ENCODE data around the gene MCC.

The MCC gene

DNA sequence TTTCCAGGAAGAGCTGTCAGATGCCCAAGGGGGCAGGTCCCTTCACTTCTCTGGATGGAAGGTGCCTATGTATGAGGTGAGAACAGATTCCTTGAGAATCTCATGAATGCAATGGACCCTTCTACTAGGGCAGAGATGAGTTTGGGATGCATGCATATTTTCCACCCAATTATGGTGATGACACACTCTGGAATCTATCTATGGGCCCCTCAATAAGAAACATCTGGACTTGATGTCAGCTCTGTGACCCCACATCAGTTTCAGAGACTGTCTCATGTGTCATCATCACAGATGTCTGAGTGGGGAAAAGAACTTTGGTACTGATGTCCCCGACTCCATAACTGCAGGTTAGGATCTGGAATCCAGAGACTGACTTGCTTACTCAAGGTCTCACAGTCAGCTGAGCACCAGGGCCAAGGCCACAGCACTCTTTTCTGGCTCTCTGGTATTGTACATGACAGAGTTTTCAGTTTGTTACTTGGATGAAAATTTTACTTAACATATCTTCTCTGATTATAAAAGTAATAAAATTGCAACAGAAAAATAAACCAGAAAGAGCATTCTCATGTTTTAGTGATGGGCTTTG is 334.6 kb downstream of the MCC start:
- DNase-seq (ENCODE audit: low read depth in 3 of 3, low spot score in 1 of 3): no peak

DNA sequence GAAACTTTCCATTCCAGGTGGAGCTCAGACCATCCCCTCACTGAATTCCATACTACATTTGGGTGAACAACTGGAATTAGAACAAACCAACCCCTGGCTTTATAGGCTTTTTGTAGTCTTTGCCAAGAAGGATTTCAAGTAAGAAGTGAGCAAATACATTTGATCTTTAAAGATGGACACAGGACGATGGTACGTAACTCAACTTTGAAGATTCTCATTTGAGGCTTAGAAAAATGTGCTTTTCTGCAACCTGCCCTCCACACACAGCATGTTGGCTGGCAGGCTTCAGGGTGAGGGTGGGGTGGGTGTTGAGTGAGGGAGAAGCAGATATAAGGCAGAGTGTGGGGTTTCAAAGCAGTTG is 335.9 kb downstream of the MCC start:
- DNase-seq (ENCODE audit: low read depth in 3 of 3, low spot score in 1 of 3): no peak

DNA sequence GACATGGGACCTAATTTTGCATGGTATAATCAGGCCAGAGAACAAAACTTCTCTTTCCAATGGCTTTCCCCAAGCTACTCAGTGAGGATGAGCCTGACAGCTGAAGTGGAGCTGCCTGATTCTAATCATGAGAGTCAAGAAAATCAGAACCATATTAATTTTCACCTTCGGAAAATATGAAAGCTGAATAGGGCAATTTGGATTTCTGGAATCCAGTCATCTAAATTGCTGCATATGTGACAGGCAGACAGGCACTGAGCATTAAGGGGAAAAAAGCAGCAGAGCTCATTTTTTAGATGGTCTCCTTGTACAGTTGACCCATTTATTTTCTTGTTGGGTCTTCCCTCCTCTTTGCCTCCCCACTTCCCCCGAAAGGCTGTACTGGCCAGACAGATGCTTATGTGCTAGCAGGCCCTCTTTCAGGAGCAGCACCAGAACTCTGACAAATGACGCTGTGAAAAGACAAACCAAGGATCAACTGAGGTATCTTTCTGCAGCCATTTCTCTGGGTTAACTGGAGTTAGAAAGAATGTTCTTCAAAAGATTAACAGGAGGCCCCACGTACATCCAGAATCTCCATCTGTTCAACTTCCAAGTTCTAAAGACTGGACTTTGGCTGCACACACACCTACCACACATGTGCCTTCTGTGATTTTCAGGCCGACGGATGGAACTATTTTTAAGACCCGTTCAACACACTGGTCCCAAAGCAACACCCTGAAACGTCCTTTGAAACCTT is 336.4 kb downstream of the MCC start:
- no peak for DNase-seq (ENCODE audit: low read depth in 3 of 3, low spot score in 1 of 3)

DNA sequence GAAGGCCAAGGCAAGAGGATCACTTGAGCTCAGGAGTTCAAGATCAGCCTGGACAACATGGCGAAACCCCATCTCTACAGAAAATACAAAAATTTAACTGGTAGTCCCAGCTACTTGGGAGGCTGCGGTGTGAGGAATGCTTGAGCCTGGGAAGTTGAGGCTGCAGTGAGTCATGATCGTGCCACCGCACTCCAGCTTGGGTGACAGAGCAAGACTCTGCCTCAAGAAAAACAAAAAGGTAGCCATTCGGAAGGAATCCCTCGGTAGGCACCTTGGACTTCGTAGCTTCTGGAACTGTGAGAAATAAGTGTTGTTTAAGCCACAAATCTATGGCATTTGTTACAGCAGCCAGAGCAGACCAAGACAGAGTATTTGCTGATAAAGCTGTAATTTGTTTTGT is 337.4 kb downstream of the MCC start:
- DNase-seq (ENCODE audit: low read depth in 3 of 3, low spot score in 1 of 3): no peak

DNA sequence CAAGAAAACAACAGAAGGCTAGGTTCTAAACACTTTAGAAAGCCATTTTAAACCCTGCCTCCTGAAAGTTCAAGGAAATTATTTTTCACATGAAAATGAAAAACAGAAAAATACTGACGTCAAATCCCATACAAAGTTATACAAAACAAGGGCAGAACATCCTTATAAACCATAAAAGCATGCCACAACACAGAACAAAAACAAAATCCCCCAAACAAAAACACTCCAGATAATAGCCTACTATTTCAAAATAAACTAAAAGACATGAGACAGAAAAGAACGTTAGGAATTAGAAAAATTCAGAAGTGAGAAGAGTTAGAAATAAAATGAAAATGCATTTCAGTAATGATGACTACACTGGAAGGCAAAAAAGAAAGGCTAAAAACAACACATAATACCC is 338.0 kb downstream of the MCC start:
- no peak for DNase-seq (ENCODE audit: low read depth in 3 of 3, low spot score in 1 of 3)

DNA sequence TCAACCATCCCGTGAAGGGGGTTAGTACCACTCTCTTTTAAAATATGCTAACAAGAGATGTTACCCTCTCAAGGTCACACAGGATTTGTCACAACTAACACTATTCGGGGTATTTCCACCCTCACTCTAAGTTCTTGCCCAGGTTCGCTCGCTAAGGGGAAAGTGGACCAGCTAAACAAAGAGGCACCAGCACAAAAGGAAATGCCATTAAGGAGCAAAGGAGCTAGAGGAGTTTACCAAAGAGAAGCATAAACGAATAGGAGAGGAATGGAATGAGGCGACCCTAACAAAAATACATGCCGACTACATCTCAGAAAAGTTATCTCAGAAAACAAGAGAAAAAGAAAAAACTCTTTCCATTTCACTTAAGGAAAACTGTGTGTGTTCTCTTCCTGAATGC is 340.7 kb downstream of the MCC start:
- DNase-seq (ENCODE audit: low read depth in 3 of 3, low spot score in 1 of 3): no peak

DNA sequence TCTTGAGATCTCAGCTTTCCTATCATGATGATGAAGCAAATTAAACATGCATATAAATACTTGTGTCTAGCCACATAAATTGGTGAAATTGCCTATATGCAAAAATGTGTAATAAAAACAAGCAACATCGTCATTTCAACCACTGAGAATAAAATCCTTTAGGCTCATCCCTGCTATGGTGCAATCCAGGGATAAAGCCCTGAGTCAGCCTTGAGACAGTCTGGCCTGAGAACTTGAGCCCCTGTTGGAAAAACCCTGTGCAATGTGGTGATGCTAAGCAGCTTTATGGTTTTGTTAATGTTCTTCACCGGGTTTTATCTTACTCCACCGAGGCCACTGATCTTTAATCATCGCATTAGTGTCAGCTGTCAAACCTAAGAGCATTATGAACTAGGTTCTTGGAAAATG is 341.1 kb downstream of the MCC start:
- DNase-seq (ENCODE audit: low read depth in 3 of 3, low spot score in 1 of 3): no peak

DNA sequence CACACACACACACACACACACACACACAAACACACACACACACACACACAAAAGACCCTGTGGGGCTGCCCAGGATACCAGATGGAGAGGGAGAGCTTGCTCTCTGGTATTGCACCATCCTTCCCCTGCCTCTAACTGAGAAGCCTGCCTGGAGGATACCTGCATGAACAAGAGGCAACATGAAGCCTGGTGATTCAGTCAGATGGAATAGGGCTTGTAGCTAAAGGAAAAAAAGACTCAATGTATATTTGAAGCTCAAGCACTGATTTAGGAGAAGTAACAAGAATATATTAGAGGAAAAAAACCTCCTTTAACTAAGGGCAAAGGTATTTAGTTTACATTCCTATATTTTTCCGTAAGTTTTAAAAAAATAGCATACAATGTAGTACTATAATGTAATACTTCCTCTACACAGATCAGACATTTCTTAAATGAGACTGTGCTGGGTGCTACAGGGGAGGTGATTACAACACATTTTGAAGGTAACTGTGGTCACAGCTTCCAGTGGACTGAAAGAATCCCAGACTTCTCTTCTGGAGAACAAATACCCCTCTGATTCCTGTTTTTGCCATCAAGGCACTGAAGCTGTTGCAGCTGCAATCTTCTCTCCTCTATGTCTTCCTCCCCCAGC is 342.4 kb downstream of the MCC start:
- DNase-seq (ENCODE audit: low read depth in 3 of 3, low spot score in 1 of 3): no peak

DNA sequence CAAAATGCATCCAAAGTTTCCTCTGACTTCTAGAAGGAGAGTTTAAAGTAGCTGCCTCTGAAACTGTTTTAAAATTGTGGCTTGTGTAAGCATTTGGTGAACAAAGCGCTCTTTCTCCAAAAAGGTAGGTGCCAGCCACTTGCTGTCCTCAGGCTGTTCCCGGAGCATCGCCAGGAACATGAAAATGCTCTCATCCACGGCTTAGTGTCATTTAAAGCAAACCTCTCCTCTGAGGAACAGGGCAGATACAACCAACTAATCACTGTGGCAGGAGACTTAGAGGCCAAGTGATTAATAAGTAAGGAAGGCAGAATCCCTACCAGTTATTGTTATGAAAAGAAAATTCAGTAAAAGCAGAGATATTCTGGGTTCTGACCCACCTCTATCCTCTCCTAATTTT is 346.1 kb downstream of the MCC start:
- DNase-seq (ENCODE audit: low read depth in 3 of 3, low spot score in 1 of 3): no peak

DNA sequence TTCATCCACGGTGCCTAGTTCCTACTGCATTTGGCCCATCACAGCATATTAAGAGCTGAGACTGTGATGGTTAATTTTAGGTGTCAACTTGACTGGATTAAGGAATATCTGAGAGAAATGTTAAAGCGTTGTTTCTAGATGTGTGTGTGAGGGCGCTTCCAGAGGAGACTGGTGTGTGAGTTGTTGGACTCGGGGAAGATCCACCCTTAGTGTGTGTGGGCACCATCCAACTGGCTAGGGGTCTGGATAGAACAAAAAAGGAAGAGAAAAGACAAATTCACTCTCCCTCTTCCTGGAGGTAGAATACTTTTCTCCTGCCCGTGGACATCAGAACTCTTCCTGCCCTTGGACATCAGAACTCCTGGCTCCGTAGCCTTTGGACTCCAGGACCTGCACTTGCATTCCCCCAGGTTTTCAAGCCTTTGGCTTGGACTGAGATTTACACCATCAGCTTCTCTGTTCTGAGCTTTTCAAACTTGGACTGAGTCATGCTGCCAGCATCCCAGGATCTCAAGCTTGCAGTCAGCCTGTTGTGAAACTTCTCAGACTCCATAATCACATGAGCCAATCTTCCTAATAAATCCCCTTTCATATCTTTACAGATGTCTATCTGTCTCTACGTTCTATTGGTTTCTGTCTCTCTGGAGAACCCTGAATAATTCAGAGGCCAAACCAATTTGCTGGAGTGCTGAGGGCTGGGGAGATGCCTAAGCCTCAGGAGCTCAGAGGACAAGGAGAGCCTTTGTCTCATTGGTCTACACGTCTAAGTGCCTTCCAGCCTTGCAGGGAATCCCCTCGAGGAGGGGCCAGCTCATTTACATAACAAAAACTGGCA is 347.2 kb downstream of the MCC start:
- no peak for DNase-seq (ENCODE audit: low read depth in 3 of 3, low spot score in 1 of 3)

DNA sequence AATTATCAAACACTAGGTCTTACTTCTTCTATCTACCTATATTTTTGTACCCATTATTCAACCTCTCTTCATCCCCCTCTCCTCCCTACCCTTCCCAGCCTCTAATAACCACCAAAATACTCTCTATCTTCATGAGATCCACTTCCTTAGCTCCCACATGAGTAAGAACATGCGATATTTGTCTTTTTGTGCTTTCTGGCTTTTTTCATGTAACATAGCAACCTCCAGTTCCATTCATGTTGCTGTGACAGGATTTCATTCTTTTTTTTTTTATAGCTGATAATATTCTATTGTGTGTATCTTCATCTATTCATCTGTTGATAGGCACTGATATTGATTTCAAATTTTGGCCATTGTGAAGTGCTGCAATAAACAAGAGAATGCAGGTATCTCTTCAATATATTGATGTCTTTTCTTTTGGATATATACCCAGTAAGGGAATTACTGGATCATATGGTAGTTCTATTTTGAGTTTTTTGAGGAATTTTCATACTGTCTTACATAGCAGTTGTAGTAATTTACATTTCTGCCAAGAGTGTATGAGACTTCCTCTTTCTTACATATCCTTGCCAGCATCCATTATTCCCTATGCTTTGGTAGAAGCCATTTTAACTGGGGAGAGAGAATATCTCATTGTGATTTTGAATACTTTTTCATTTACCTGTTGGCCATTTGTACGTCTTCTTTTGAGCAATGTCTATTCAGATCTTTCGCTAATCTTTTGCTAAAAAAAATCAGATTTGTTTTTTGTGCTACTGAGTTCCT is 354.9 kb downstream of the MCC start:
- DNase-seq (ENCODE audit: low read depth in 3 of 3, low spot score in 1 of 3): no peak

DNA sequence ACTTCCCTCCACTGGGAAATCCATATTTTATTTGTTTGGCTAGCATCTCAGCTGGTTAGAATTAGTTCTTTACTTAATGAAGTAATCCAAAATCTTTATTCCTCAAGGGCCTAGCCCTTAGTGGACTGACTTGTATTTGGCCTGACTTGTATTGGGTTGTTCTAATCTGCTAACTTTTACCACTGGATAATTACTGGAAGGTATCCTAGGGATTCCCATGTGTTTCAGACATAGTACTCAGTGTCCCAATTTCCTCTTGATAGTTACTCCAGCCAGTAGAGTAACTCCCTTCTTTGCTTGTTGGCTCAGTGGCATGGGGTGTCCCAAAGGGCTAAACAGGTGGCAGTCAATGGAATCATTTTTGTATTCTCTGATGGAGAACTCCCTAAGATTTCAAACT is 355.7 kb downstream of the MCC start:
- no peak for DNase-seq (ENCODE audit: low read depth in 3 of 3, low spot score in 1 of 3)

DNA sequence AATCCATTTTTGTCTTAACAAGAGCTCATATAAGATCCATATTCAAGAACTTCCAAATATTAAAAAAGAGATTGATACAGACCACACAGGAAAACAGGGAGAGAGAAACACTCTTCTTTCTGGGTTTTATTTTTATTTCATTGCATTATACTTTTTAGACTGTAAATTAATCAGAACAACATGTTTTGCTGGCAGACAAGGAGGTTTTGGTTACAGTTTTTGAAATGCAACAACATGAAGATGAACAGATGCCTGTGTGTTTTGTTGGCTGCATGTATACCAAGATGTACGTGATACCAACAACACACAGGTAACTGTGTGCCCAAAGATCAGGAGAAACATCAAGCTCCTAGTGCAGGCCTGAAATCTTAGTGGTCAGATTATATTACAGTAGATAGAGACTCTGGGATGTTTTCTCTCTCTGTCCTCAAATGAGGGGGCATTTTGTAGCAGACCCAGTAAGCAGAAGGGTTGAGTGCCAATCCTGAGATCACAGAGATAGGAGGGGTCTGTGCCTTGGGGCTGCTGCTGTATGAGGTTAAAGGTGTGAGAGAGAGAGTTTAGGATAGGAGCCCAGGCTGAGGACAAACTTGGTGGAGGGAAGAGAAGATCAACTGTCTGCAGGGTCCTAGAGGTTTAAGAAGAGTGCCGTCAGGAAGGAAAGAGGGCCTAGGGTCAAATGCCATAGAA is 359.5 kb downstream of the MCC start:
- no peak for DNase-seq (ENCODE audit: low read depth in 3 of 3, low spot score in 1 of 3)

DNA sequence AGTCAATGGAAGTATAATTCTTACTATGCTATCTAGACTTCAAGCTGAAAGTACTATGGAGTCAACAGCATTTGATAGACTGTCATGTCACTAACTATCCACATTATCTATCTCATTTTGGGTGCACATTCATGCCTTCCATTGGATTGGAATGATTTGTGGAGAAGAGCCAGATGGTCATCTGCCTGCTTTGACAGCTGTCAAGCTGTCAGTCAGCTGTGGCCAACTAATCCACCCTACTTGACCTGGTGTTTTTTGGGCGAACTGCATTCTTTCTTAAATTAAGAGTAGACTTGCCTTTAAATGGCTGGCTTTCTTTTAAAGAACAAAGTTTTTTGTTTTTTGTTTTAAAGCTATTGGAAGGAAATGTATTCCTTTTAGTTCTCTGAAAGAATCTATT is 360.2 kb downstream of the MCC start:
- no peak for DNase-seq (ENCODE audit: low read depth in 3 of 3, low spot score in 1 of 3)

DNA sequence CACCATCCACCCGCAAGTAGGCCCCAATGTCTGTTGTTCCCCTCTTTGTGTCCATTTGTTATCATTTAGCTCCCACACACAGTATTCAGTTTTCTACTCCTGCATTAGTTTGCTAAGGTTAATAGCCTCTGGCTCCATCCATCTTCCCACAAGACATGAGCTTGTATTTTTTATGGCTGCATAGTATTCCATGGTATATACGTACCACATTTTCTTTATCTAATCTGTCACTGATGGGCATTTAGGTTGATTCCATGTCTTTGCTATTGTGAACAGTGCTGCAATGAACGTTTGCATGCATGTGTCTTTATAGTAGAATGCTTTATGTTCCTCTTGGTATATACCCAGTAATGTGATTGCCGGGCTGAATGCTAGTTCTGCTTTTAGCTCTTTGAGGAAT is 361.2 kb downstream of the MCC start:
- no peak for DNase-seq (ENCODE audit: low read depth in 3 of 3, low spot score in 1 of 3)

DNA sequence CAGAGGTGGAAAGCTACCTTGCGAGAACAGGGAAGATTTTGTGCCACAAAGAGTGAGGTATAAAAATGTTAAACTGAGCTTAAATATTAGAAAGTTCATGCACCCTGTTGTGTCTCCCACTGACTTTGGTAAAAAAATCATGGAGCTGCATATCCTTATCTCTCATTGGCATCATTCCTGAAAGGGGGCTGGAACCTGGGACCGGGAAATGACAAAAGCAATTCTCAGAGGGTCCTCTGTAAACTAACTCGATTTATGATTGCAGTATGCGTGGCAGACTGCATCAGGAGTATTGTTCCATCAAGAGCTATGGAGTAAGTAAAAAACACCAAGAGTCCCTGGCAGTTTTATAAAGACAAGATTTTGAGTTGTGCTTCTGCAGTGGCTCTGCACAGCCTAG is 362.9 kb downstream of the MCC start:
- DNase-seq (ENCODE audit: low read depth in 3 of 3, low spot score in 1 of 3): no peak

DNA sequence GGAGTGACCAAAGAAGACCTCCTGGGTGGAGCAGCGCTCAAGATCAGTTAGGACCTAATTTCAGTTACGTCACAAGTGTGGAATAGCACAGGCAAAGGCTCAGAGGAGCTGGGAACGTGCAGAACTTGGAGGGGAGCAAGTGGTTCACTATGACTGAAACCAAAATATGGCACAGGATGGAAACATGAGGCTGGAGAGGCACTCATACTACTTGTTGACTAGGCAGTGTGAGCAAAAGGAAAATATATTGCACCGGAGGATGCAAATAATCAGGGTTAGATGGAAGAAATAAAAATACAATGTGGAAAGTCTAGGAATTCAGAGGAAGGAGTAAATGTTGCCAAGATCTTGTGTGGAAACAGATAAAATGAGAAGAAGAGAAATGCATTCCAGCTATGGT is 363.3 kb downstream of the MCC start:
- DNase-seq (ENCODE audit: low read depth in 3 of 3, low spot score in 1 of 3): no peak

DNA sequence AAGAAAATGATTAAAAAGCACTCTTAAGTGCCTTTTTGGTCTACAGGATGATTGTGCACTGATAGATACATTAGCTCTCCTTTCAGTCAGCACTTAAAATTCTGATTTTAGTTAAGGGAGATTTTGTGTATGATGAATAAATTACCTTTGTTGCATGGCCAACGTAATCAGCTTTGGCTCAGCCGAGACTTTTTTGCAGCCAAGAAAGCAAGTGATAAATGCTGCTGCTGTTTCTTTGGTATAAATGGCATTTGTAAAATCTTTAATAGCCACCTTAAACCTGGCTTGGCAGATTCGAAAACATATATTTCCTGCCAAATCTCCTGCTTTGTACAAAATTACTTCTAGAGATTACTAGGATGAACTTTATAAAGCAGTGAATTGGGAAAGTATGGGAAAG is 364.0 kb downstream of the MCC start:
- DNase-seq (ENCODE audit: low read depth in 3 of 3, low spot score in 1 of 3): no peak

DNA sequence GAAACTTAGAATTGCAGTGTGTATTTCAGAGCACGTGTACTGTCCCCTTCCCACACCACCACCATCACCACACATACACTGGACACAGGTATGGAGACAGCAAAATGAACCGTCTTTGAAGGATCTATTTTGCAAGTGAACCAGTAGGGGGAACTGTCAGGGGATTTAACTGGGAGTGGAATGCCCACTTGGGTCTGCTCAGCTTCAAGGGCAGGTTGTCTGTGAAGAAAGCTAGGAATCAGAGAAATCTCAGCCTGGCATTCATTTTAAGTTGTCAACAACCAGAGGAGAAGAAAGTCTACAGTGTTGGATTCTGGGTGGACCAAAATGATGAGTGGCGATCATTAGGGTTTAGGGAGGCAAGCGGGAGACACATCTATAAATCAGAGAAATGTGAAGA is 364.6 kb downstream of the MCC start:
- no peak for DNase-seq (ENCODE audit: low read depth in 3 of 3, low spot score in 1 of 3)

DNA sequence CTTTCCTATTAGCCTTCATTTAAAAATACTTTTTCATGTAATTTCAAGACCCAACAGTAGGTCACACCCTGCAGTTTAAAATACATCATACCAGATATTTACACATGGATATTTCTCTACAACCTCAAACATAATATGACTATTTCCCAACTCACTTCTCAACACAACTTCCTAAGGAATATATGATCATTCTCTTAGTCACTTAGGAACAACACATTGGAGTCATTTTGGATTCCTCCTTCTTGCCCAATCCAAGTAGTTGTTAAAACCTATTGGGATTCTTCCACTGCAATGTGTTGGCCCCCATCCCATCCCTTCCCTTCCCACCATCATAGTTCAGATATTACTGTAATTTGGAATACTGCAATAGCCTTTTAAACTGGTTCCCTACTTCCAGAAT is 366.2 kb downstream of the MCC start:
- no peak for DNase-seq (ENCODE audit: low read depth in 3 of 3, low spot score in 1 of 3)

All from stimulated activated CD4-positive, alpha-beta T cell treated with anti-CD3 and anti-CD28 coated beads, TNF-alpha, amount 100 ng/mL, for 1 hour (primary cell).